Measurements from ENCODE around the gene PREB. TPM values are rescaled to one million over a fixed set of nuclear protein-coding genes. Genes with fewer than 3 reads are reported as not detected.

Gene PREB
- total RNA-seq, 2 donors from 2014 or later: 47.5 to 51.4 TPM

GRCh38 chr2:27134781-27135477 is 493 bp upstream of the PREB start:
- Histone ChIP-seq H3K27ac (peak overlapping the region; percentile 92), H3K9me3 (no peaks in the 10 kb centered on the region), H3K27me3 (no peaks in the 10 kb centered on the region), H3K36me3 (peaks cover 26% of the 10 kb centered on the region), H3K4me3 (peak overlapping the region in 1 of 2 donors; percentile 99), H3K4me1 (peaks cover 0 to 23% of the 10 kb centered on the region in 2 donors)
- TF ChIP-seq CTCF (IDR thresholded peaks at IDR 0.05): no peak
- no peak for DNase-seq (ENCODE audit: low spot score)

GRCh38 chr2:27133195-27133875 is 1.1 kb downstream of the PREB start:
- H3K4me1 ChIP-seq: peaks cover 0 to 23% of the 10 kb centered on the region in 2 donors
- H3K36me3 ChIP-seq: peaks cover 34% of the 10 kb centered on the region
- TF ChIP-seq CTCF (IDR thresholded peaks at IDR 0.05): no peak
- no peak for DNase-seq (ENCODE audit: low spot score)
- peak overlapping the region; percentile 92 for H3K27ac ChIP-seq
- H3K27me3 ChIP-seq: no peaks in the 10 kb centered on the region
- H3K9me3 ChIP-seq: no peaks in the 10 kb centered on the region
- peak overlapping the region; percentile 99 to 100 for H3K4me3 ChIP-seq

GRCh38 chr2:27131429-27131828 is 3.0 kb downstream of the PREB start:
- no peak overlapping the region for H3K4me3 ChIP-seq
- H3K4me1 ChIP-seq: peaks cover 0 to 23% of the 10 kb centered on the region in 2 donors
- H3K27ac ChIP-seq: no peak overlapping the region
- no peak for DNase-seq (ENCODE audit: low spot score)
- no peaks in the 10 kb centered on the region for H3K27me3 ChIP-seq
- no peak for TF ChIP-seq CTCF (IDR thresholded peaks at IDR 0.05)
- no peaks in the 10 kb centered on the region for H3K9me3 ChIP-seq
- peaks cover 34% of the 10 kb centered on the region for H3K36me3 ChIP-seq

GRCh38 chr2:27130396-27130795 is 4.0 kb downstream of the PREB start:
- H3K9me3 ChIP-seq: no peaks in the 10 kb centered on the region
- no peak for DNase-seq (ENCODE audit: low spot score)
- H3K4me3 ChIP-seq: no peak overlapping the region
- H3K27ac ChIP-seq: no peak overlapping the region
- H3K36me3 ChIP-seq: peaks cover 34% of the 10 kb centered on the region
- no peak for TF ChIP-seq CTCF (IDR thresholded peaks at IDR 0.05)
- H3K27me3 ChIP-seq: no peaks in the 10 kb centered on the region
- H3K4me1 ChIP-seq: peaks cover 0 to 23% of the 10 kb centered on the region in 2 donors

GRCh38 chr2:27128668-27129571 is 5.5 kb downstream of the PREB start:
- TF ChIP-seq CTCF (IDR thresholded peaks at IDR 0.05): no peak

More at GRCh38 chr2:27128668-27129571, 5.5 kb downstream of the PREB start:
- Histone ChIP-seq H3K9me3 (no peaks in the 10 kb centered on the region), H3K27me3 (no peaks in the 10 kb centered on the region), H3K36me3 (peaks cover 34% of the 10 kb centered on the region), H3K27ac (no peak overlapping the region), H3K4me3 (no peak overlapping the region), H3K4me1 (peaks cover 0 to 20% of the 10 kb centered on the region in 2 donors)
- DNase-seq (ENCODE audit: low spot score): no peak
